ENCODE results near the gene MYRF. TPM values are rescaled to one million over a fixed set of nuclear protein-coding genes. Genes with fewer than 3 reads are reported as not detected.

The MYRF gene
- total RNA-seq, 1 donor from 2014 or later, result 0.30 TPM

- DNase-seq, result no peak
These were observed 43.0 kb downstream of the MYRF start for GRCh38 chr11:61795459-61795858.

- DNase-seq, result no peak
These were observed 43.6 kb downstream of the MYRF start for GRCh38 chr11:61795876-61796526.

- peak; percentile 79 for DNase-seq
These were observed 45.0 kb downstream of the MYRF start for GRCh38 chr11:61797263-61797944.

GRCh38 chr11:61799665-61800284, 47.3 kb downstream of the MYRF start:
- DNase-seq, result no peak

GRCh38 chr11:61800331-61801281, 48.2 kb downstream of the MYRF start:
- DNase-seq, result no peak

GRCh38 chr11:61802605-61803004, 50.2 kb downstream of the MYRF start:
- DNase-seq, result no peak

- no peak for DNase-seq
These were observed 51.6 kb downstream of the MYRF start for GRCh38 chr11:61803889-61804647.

- DNase-seq, result no peak
These were observed 52.7 kb downstream of the MYRF start for GRCh38 chr11:61805146-61805545.

- DNase-seq, result no peak
These were observed 54.3 kb downstream of the MYRF start for GRCh38 chr11:61806785-61807184.

- DNase-seq, result no peak
These were observed 58.3 kb downstream of the MYRF start for GRCh38 chr11:61810671-61811175.

- no peak for DNase-seq
These were observed 59.4 kb downstream of the MYRF start for GRCh38 chr11:61811831-61812230.

- no peak for DNase-seq
These were observed 60.4 kb downstream of the MYRF start for GRCh38 chr11:61812736-61813411.

- DNase-seq, result peak; percentile 34
These were observed 62.0 kb downstream of the MYRF start for GRCh38 chr11:61814247-61814957.

GRCh38 chr11:61814958-61815789, 62.7 kb downstream of the MYRF start:
- DNase-seq, result peak; percentile 88

GRCh38 chr11:61815790-61816735, 63.6 kb downstream of the MYRF start:
- peak; percentile 36 for DNase-seq

- DNase-seq, result peak; percentile 64
These were observed 64.5 kb downstream of the MYRF start, which contains the start of gene FADS1 for GRCh38 chr11:61816736-61817455. Gene FADS1 (minus strand): TSS chr11:61817003. CDS start chr11:61816929, 74 bp downstream.
